K562 (cell line): ENCODE results near the gene NBEAL2.

Experiments used
- BHLHE40 ChIP-seq: IDR thresholded peaks from 2 replicates; pipeline ENCODE4 v1.6.1; 2011; ENCODE audit warnings: low read length, improper control_type of control experiment
- KDM1A ChIP-seq, 2 experiments: fragments of 450-650 bp; IDR thresholded peaks; 2 replicates each; pipeline ENCODE4 v1.6.1; 2016; ENCODE audit warnings: mild to moderate bottlenecking in 2 of 2
- POLR2A ChIP-seq: fragments of 450-650 bp; conservative IDR thresholded peaks from 2 replicates; pipeline ENCODE4 v1.6.1; 2016
- PURB ChIP-seq: sonication (generic); formaldehyde crosslinking; IDR thresholded peaks from 2 replicates; pipeline ENCODE4 v1.9.0; 2021; ENCODE audit warnings: low read depth, mild to moderate bottlenecking, missing genetic modification reagents
- RAD21 ChIP-seq, 2 experiments: fragments of 250-450 bp in 1 of 2; fragments of 450-650 bp in 1 of 2; sonication (Bioruptor Pico) in 1 of 2; formaldehyde crosslinking in 1 of 2; IDR thresholded peaks in 1 of 2; conservative IDR thresholded peaks in 1 of 2; 2 replicates each; pipeline versions ENCODE4 v1.4.0 to v1.8.0; 2020 to 2022; ENCODE audit warnings: mild to moderate bottlenecking in 2 of 2, moderate library complexity in 1 of 2
- ZFP91 ChIP-seq: sonication (generic); formaldehyde crosslinking; IDR thresholded peaks from 2 replicates; pipeline ENCODE4 v1.8.0; 2022; ENCODE audit warnings: mild to moderate bottlenecking, missing genetic modification reagents

GRCh38 chr3:47054412-47054811, 74.9 kb downstream of the NBEAL2 start:
- TF ChIP-seq RAD21 (CRISPR knock-in tag; conservative IDR thresholded peaks at IDR 0.05 in 1 of 2, IDR thresholded peaks at IDR 0.05 in 1 of 2) (no peak), BHLHE40 (no peak), KDM1A (IDR thresholded peaks at IDR 0.05) (no peak), POLR2A (no peak), ZFP91 (CRISPR knock-in tag) (no peak), PURB (no peak)
